CD14-positive monocyte (primary cell): ENCODE measurements around the gene HDAC4. TPM values are rescaled to one million over a fixed set of nuclear protein-coding genes. Genes with fewer than 3 reads are reported as not detected.

Experiments used
- DNase-seq, 3 donors: peaks; one replicate each; pipeline ENCODE4 v3.0.0-alpha.2; 2011 to 2022
- H2AFZ ChIP-seq: 2 replicates; pipeline ENCODE4 v1.6.0; 2012; ENCODE audit warnings: mild to moderate bottlenecking, low read depth, low read length, inconsistent platforms; ENCODE audit not compliant: insufficient read depth, poor library complexity, severe bottlenecking
- H3K27ac ChIP-seq, 2 donors: 1 replicate in 1 of 2; 2 replicates in 1 of 2; pipeline ENCODE4 v1.5.1; 2012 to 2013; ENCODE audit warnings: low read length in 2 of 2, control low read depth in 1 of 2, inconsistent platforms in 1 of 2, low read depth in 1 of 2, mild to moderate bottlenecking in 1 of 2
- H3K27me3 ChIP-seq, 2 donors: one replicate each; pipeline versions ENCODE4 v1.6.0 to v1.6.1; 2011 to 2013; ENCODE audit warnings: low read length in 2 of 2; ENCODE audit not compliant: control insufficient read depth in 2 of 2, insufficient read depth in 2 of 2
- H3K36me3 ChIP-seq, 2 donors: replicated peaks in 1 of 2; 1 replicate in 1 of 2; 2 replicates in 1 of 2; pipeline versions ENCODE4 v1.5.1 to v1.6.1; 2012 to 2013; ENCODE audit warnings: low read length in 2 of 2, control low read depth in 1 of 2, inconsistent platforms in 1 of 2, mild to moderate bottlenecking in 1 of 2; ENCODE audit not compliant: insufficient read depth in 2 of 2, control insufficient read depth in 1 of 2
- H3K4me1 ChIP-seq, 2 donors: 1 replicate in 1 of 2; 2 replicates in 1 of 2; pipeline versions ENCODE4 v1.5.1 to v1.6.1; 2012 to 2013; ENCODE audit warnings: low read length in 2 of 2, control low read depth in 1 of 2, inconsistent platforms in 1 of 2, mild to moderate bottlenecking in 1 of 2, moderate library complexity in 1 of 2; ENCODE audit not compliant: insufficient read depth in 2 of 2, control insufficient read depth in 1 of 2
- H3K4me2 ChIP-seq: replicated peaks from 2 replicates; pipeline ENCODE3; 2012; ENCODE audit warnings: low read length, moderate library complexity, mild to moderate bottlenecking; ENCODE audit not compliant: poor library complexity, severe bottlenecking; ENCODE audit errors: extremely low read depth
- H3K4me3 ChIP-seq, 3 experiments: fragments of 200-600 bp in 1 of 3; sonication (generic) in 1 of 3; replicated peaks in 1 of 3; 1 replicate in 2 of 3; 2 replicates in 1 of 3; pipeline ENCODE4 v1.5.1; 2011 to 2013; ENCODE audit warnings: low read length in 3 of 3, mild to moderate bottlenecking in 3 of 3, control low read depth in 2 of 3, low read depth in 2 of 3, inconsistent platforms in 1 of 3, moderate library complexity in 1 of 3
- H3K79me2 ChIP-seq: 2 replicates; pipeline ENCODE4 v1.6.0; 2012; ENCODE audit warnings: mild to moderate bottlenecking, control low read depth, inconsistent platforms, low read length, moderate library complexity; ENCODE audit not compliant: insufficient read depth
- H3K9ac ChIP-seq: 2 replicates; pipeline ENCODE4 v1.6.0; 2017; ENCODE audit warnings: low read length, mild to moderate bottlenecking; ENCODE audit not compliant: insufficient read depth, poor library complexity, severe bottlenecking
- H3K9me3 ChIP-seq, 2 donors: replicated peaks in 1 of 2; 1 replicate in 1 of 2; 2 replicates in 1 of 2; pipeline versions ENCODE4 v1.5.1 to v1.6.1; 2012 to 2013; ENCODE audit warnings: low read length in 2 of 2, control low read depth in 1 of 2; ENCODE audit not compliant: control insufficient read depth in 1 of 2, insufficient read depth in 1 of 2
- H4K20me1 ChIP-seq: 2 replicates; pipeline ENCODE4 v1.6.0; 2012; ENCODE audit warnings: mild to moderate bottlenecking, low read length, control low read depth, moderate library complexity; ENCODE audit not compliant: insufficient read depth
- H3K27ac Mint-ChIP-seq, 7 donors: one replicate each; pipeline ENCODE4 v1.8.0; 2020; ENCODE audit warnings: mild to moderate bottlenecking in 7 of 7, mixed read lengths in 7 of 7, moderate library complexity in 6 of 7, inconsistent platforms in 2 of 7
- H3K27me3 Mint-ChIP-seq, 3 donors: one replicate each; pipeline ENCODE4 v1.8.0; 2021 to 2022; ENCODE audit warnings: low read depth in 3 of 3, mild to moderate bottlenecking in 3 of 3, mixed read lengths in 3 of 3, moderate library complexity in 3 of 3, inconsistent platforms in 1 of 3
- H3K36me3 Mint-ChIP-seq, 2 donors: one replicate each; pipeline ENCODE4 v1.8.0; 2020; ENCODE audit warnings: mixed read lengths in 2 of 2, inconsistent platforms in 1 of 2, mild to moderate bottlenecking in 1 of 2
- H3K4me1 Mint-ChIP-seq: one replicate; pipeline ENCODE4 v1.8.0; 2020; ENCODE audit warnings: mild to moderate bottlenecking, mixed read lengths
- H3K4me3 Mint-ChIP-seq, 2 donors: one replicate each; pipeline ENCODE4 v1.8.0; 2020; ENCODE audit warnings: mild to moderate bottlenecking in 2 of 2, mixed read lengths in 2 of 2, moderate library complexity in 1 of 2
- H3K9me3 Mint-ChIP-seq, 7 donors: one replicate each; pipeline ENCODE4 v1.8.0; 2020 to 2022; ENCODE audit warnings: mixed read lengths in 7 of 7, mild to moderate bottlenecking in 6 of 7, moderate library complexity in 6 of 7, inconsistent platforms in 2 of 7
- CTCF ChIP-seq: fragments of 200-600 bp; IDR thresholded peaks from one replicate; pipeline ENCODE4 v1.8.0; 2022; ENCODE audit warnings: antibody characterized with exemption, mild to moderate bottlenecking
- WGBS: methylation state at CpG from one replicate; pipeline ENCODE4 v1.1.5; 2013; ENCODE audit warnings: missing lambda C conversion rate; ENCODE audit not compliant: insufficient coverage; 5-methylcytosine and 5-hydroxymethylcytosine counted together
- intact Hi-C, 2 donors: fragments of 100-400 bp; cut with micrococcal nuclease; formaldehyde crosslinking; loops; one replicate each; pipeline versions ENCODE4 v1.15.0 to v1.15.1; 2023
- polyA plus RNA-seq, 3 donors: library from polyadenylated mRNA; depleted of rRNA in 1 of 3; unstranded in 2 of 3; stranded (reverse) in 1 of 3; fragments of 300-500 nt in 2 of 3; fragments of >200 nt in 1 of 3; fragmentation: Illumina TruSeq in 2 of 3; gene quantifications; 1 replicate in 2 of 3; 2 replicates in 1 of 3; pipeline ENCODE4 v1.2.3, GENCODE V29; 2012 to 2021

HDAC4 gene
- polyA plus RNA-seq, 3 donors: 3.3 to 23.0 (median 4.5) TPM

GRCh38 chr2:239433777-239434403 is 33.1 kb upstream of the HDAC4 start:
- Mint-ChIP-seq H3K27ac (peak overlapping the region in 3 of 7 donors; percentile 7 to 57 (median 25)), H3K9me3 (peaks cover 5 to 17% (median 12%) of the 10 kb centered on the region in 7 donors), H3K4me1 (peaks cover 32% of the 10 kb centered on the region), H3K36me3 (peaks cover 0 to 4% of the 10 kb centered on the region in 2 donors), H3K4me3 (no peak overlapping the region), H3K27me3 (peaks cover 0 to 2% (median 2%) of the 10 kb centered on the region in 3 donors)
- TF ChIP-seq CTCF: no peak
- peaks cover 9 to 11% of the 10 kb centered on the region in 2 donors for H3K9me3 ChIP-seq
- no peaks in the 10 kb centered on the region for H3K36me3 ChIP-seq
- intact Hi-C loops: no loop called here
- WGBS: 73% methylated on average over 2 of the region's 4 CpGs
- no peak overlapping the region for H3K4me2 ChIP-seq
- no peak overlapping the region for H3K9ac ChIP-seq
- H3K27ac ChIP-seq: no peak overlapping the region
- H3K4me3 ChIP-seq: no peak overlapping the region
- peaks cover 28 to 31% of the 10 kb centered on the region in 2 donors for H3K4me1 ChIP-seq
- no peaks in the 10 kb centered on the region for H4K20me1 ChIP-seq
- peak; percentile 47 to 78 (median 63) for DNase-seq
- H2AFZ ChIP-seq: no peak overlapping the region
- H3K27me3 ChIP-seq: no peaks in the 10 kb centered on the region
- H3K79me2 ChIP-seq: no peaks in the 10 kb centered on the region

DNA sequence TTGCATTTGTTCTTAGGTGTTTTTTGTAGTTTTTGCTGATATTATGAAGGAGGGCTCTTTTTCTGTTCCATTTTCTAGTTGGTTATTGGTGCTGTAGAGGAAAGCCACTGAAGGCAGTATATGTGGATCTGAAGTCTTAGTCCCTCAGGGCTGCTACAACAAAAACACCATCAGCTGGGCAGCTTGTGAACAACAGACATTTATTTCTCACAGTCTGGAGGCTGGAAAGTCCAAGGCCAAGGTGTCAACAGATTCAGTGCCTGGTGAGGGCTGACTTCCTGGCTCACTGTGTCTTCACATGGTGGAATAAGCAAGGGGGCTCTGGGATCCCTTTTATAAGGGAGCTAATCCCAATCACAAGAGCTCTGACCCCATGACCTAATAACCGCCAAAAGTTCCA is 31.4 kb upstream of the HDAC4 start:
- H3K9me3 Mint-ChIP-seq: peaks cover 5 to 17% (median 12%) of the 10 kb centered on the region in 7 donors
- peaks cover 17% of the 10 kb centered on the region for H3K4me1 Mint-ChIP-seq
- peaks cover 9 to 11% of the 10 kb centered on the region in 2 donors for H3K9me3 ChIP-seq
- no peak for TF ChIP-seq CTCF
- H3K79me2 ChIP-seq: no peaks in the 10 kb centered on the region
- H3K36me3 ChIP-seq: no peaks in the 10 kb centered on the region
- H3K27me3 Mint-ChIP-seq: peaks cover 0 to 5% (median 4%) of the 10 kb centered on the region in 3 donors
- H3K4me3 ChIP-seq: no peak overlapping the region
- WGBS: 80% methylated on average over 1 of the region's 1 CpG
- intact Hi-C loops: no loop called here
- H4K20me1 ChIP-seq: no peaks in the 10 kb centered on the region
- no peak overlapping the region for H2AFZ ChIP-seq
- H3K27ac Mint-ChIP-seq: no peak overlapping the region
- DNase-seq: no peak
- H3K27me3 ChIP-seq: no peaks in the 10 kb centered on the region
- peaks cover 0 to 4% of the 10 kb centered on the region in 2 donors for H3K36me3 Mint-ChIP-seq
- H3K9ac ChIP-seq: no peak overlapping the region
- no peak overlapping the region for H3K4me2 ChIP-seq
- no peak overlapping the region for H3K4me3 Mint-ChIP-seq
- peaks cover 14% of the 10 kb centered on the region in 2 donors for H3K4me1 ChIP-seq
- no peak overlapping the region for H3K27ac ChIP-seq
